GM21576 (cell line): ENCODE data around the gene LAMC2.

Source experiments
- ATAC-seq: cut with Tn5 transposase; IDR thresholded peaks from one replicate; pipeline ENCODE4 v1.9.1; 2021; ENCODE audit warnings: mild to moderate bottlenecking, moderate library complexity; ENCODE audit not compliant: unreplicated experiment

LAMC2 gene

DNA sequence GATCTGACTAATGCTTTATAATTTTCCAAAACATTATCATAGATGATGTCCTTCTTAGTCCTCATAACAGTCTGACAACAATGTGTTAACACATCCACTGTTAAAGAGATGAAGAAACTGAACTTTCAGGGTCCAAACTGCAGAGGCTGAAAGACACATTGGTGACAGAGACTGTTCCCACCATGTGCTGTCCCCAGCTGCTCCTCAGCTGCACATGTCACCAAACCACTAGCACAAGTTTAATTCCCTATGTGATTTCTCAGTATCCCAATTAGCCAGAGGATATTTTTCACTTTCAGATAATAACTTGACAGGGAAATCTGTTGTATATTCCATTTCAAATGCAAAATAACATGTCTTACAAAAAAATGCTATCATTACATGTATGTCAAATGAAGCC is 24.6 kb downstream of the LAMC2 start:
- no peak for ATAC-seq

- ATAC-seq: no peak
Observed at GRCh38 chr1:183212870-183213269, 26.8 kb downstream of the LAMC2 start.

GRCh38 chr1:183214021-183214970 is 28.2 kb downstream of the LAMC2 start:
- ATAC-seq: no peak

GRCh38 chr1:183215076-183215720 is 29.1 kb downstream of the LAMC2 start:
- ATAC-seq: no peak

- ATAC-seq: no peak
Observed at GRCh38 chr1:183215936-183216335, 29.9 kb downstream of the LAMC2 start.

- no peak for ATAC-seq
Observed at GRCh38 chr1:183218027-183218618, 32.1 kb downstream of the LAMC2 start.

- no peak for ATAC-seq
Observed at GRCh38 chr1:183218971-183219615, 33.0 kb downstream of the LAMC2 start.

GRCh38 chr1:183219616-183220009 is 33.5 kb downstream of the LAMC2 start:
- ATAC-seq: no peak

DNA sequence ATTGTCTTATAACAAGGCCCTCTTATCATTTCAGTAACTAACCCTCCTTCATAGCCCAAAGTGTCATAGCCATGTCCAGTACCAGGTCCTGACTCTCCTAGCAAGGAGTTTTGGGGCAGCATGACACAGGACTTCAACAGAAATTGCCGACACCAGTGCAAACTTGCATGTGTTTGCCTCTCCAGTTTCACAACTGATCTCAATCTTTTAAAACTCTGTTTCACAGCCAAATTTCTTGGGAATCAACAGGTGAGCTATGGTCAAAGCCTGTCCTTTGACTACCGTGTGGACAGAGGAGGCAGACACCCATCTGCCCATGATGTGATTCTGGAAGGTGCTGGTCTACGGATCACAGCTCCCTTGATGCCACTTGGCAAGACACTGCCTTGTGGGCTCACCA is 36.8 kb downstream of the LAMC2 start:
- ATAC-seq: no peak

- no peak for ATAC-seq
Observed at GRCh38 chr1:183223467-183223866, 37.4 kb downstream of the LAMC2 start.

GRCh38 chr1:183226361-183226760 is 40.3 kb downstream of the LAMC2 start:
- no peak for ATAC-seq

- no peak for ATAC-seq
Observed at GRCh38 chr1:183226963-183227362, 40.9 kb downstream of the LAMC2 start.

- ATAC-seq: peak; percentile 72
Observed at GRCh38 chr1:183227422-183228346, 41.6 kb downstream of the LAMC2 start.

- ATAC-seq: no peak
Observed at GRCh38 chr1:183228347-183229220, 42.5 kb downstream of the LAMC2 start.

GRCh38 chr1:183230413-183230812 is 44.3 kb downstream of the LAMC2 start:
- ATAC-seq: no peak

- ATAC-seq: no peak
Observed at GRCh38 chr1:183231545-183231944, 45.5 kb downstream of the LAMC2 start.

DNA sequence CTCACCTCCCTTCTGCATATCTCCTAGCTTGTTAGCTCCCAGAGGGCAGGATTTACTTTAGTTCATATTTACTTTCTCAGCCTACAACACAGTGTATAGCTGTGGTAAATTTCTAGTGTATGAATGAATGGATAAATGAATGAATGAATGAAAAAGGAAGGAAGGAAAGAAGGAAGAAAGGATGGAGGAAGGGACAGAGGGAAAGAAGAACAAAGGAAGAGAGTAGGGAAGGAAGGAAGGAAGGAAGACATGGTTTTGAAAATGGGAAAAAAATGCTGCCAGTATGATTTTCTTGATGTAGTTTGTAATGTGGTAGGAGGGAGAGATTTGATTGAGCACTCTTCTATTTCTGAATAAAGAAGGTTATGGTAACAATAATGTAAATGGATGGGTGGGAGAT is 47.0 kb downstream of the LAMC2 start:
- ATAC-seq: no peak

DNA sequence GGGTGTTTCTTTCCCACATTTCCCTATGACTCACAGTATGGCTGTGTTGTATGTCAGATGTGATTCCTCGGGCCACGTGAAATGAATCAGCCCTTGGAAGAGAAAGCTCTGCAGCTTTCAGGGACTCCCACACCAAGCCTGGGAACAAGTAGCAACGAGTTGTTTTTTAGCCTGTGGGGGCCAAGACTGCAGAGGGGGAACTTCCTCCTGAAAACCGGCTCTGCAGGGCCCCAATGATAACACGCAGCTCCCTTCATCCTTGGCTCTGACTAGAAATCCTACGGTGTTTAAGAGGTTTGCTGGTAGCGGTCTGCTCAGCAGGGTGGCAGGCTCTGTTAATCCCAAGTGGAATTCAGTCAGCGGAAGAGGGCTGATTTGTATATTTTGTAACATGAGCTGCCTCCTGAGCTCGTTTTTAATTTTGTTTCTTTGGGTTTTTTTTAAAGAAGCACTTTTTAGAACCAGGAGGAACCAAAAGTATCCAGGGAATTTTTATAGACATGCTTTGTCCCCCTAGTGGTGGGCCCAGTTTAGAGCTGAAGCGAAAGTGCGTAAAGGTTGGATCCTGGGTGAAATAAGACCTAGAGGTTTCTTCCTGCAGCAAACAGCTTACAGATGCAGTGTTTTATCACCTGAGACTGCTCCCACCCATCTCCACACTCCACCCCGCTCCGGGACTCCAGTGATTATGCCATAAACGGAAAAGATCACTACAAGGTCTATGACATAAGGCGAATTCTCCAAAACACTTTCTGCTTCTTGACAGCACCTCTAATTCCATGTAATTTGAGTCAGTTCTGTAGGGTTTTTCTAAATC is 48.8 kb downstream of the LAMC2 start:
- ATAC-seq: no peak
